Measurements from ENCODE around the gene MRS2. TPM values are rescaled to one million over a fixed set of nuclear protein-coding genes. Genes with fewer than 3 reads are reported as not detected.

The MRS2 gene
- total RNA-seq, result 23.1 TPM

GRCh38 chr6:24402697-24403500 is at the start of gene MRS2:
MRS2 (plus strand) TSS chr6:24402936; CDS start chr6:24403047, 111 bp downstream.
- Histone ChIP-seq H3K4me1 (peaks cover 14% of the 10 kb centered on the region), H3K27me3 (no peaks in the 10 kb centered on the region), H3K36me3 (peaks cover 0 to 16% of the 10 kb centered on the region in 2 donors), H3K4me3 (peak within 1 kb of the TSS; percentile 89 to 93), H3K27ac (peak within 1 kb of the TSS; percentile 86), H3K9me3 (no peaks in the 10 kb centered on the region)
- intact Hi-C loops (cut with DNase I), result no loop called here
- peak; percentile 89 to 97 for DNase-seq (ENCODE audit: extremely low spot score in 2 of 2)
- TF ChIP-seq CTCF (IDR thresholded peaks at IDR 0.05) (no peak), POLR2AphosphoS5 (IDR thresholded peaks at IDR 0.05; ENCODE audit: insufficient read depth in 1 of 2, low read depth in 1 of 2) (peak; percentile 85 to 87), POLR2A (IDR thresholded peaks at IDR 0.05) (peak in 1 of 2 donors; percentile 28)

DNA sequence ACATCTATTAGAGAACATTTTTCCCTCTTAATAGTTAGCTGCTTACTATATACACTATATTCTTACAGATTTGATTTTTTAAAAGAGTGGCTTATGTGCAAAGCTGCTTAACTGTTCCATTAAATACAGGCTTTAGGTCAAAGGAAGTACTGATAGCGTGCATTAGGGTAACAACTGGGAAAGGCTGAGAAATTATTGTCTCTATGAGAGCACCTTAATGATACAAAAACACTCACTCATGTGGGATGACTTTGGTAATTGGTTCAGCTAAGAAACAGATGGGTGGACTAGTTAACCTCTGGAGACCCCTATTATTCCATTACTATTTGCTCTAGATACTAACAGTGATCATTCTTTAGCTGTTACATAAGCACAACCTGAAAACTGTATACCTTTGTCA is 48.9 kb upstream of the MRS2 start:
- no peak overlapping the region for H3K4me3 ChIP-seq
- DNase-seq (ENCODE audit: extremely low spot score in 2 of 2), result no peak
- peaks cover 13% of the 10 kb centered on the region for H3K4me1 ChIP-seq
- no peak overlapping the region for H3K27ac ChIP-seq
- intact Hi-C loops (cut with DNase I), result no loop called here
- H3K27me3 ChIP-seq, result no peaks in the 10 kb centered on the region
- H3K36me3 ChIP-seq, result no peaks in the 10 kb centered on the region
- TF ChIP-seq CTCF (IDR thresholded peaks at IDR 0.05), result no peak
- no peak for TF ChIP-seq POLR2AphosphoS5 (IDR thresholded peaks at IDR 0.05; ENCODE audit: insufficient read depth in 1 of 2, low read depth in 1 of 2)
- TF ChIP-seq POLR2A (IDR thresholded peaks at IDR 0.05), result no peak
- no peaks in the 10 kb centered on the region for H3K9me3 ChIP-seq

DNA sequence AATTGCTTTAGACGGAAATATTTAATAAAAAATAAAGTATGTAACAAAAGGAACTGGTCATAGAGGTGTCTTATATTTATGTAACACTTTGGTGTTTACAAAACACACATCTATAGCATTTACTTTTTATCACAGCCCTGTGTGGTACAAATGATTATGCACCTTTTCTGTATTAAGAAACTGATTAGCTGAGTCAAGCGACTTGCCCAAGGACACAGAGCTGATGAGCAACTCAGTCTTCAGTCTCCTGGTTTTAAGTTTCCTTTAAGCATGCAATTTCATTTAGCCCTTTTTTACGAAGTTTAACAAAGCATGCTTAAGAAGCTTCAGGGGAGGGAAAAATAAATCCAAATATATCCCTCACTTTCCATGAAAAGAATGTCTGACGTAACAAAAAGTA is 47.3 kb upstream of the MRS2 start:
- no peaks in the 10 kb centered on the region for H3K27me3 ChIP-seq
- no peaks in the 10 kb centered on the region for H3K9me3 ChIP-seq
- intact Hi-C loops (cut with DNase I), result no loop called here
- TF ChIP-seq POLR2AphosphoS5 (IDR thresholded peaks at IDR 0.05; ENCODE audit: insufficient read depth in 1 of 2, low read depth in 1 of 2), result no peak
- TF ChIP-seq CTCF (IDR thresholded peaks at IDR 0.05), result no peak
- TF ChIP-seq POLR2A (IDR thresholded peaks at IDR 0.05), result no peak
- peaks cover 22% of the 10 kb centered on the region for H3K4me1 ChIP-seq
- H3K27ac ChIP-seq, result no peak overlapping the region
- no peak for DNase-seq (ENCODE audit: extremely low spot score in 2 of 2)
- H3K4me3 ChIP-seq, result no peak overlapping the region
- no peaks in the 10 kb centered on the region for H3K36me3 ChIP-seq

GRCh38 chr6:24356310-24356973 is 46.3 kb upstream of the MRS2 start:
- Histone ChIP-seq H3K27me3 (no peaks in the 10 kb centered on the region), H3K36me3 (no peaks in the 10 kb centered on the region), H3K4me3 (no peak overlapping the region), H3K9me3 (no peaks in the 10 kb centered on the region), H3K27ac (no peak overlapping the region), H3K4me1 (peaks cover 27% of the 10 kb centered on the region)
- DNase-seq (ENCODE audit: extremely low spot score in 2 of 2), result no peak
- TF ChIP-seq POLR2AphosphoS5 (IDR thresholded peaks at IDR 0.05; ENCODE audit: insufficient read depth in 1 of 2, low read depth in 1 of 2) (no peak), CTCF (IDR thresholded peaks at IDR 0.05) (no peak), POLR2A (IDR thresholded peaks at IDR 0.05) (no peak)
- intact Hi-C loops (cut with DNase I), result no loop called here
